GM19099 (cell line): ENCODE data around the gene UQCRC1.
A peak's percentile ranks its signal among the peaks of the same experiment; 100 is the strongest.

Experiments
- POLR2A ChIP-seq: IDR thresholded peaks from 3 replicates; pipeline ENCODE4 v1.6.1; 2011; ENCODE audit warnings: low read depth; ENCODE audit not compliant: insufficient read length; ENCODE audit errors: extremely low read depth

The UQCRC1 gene

DNA sequence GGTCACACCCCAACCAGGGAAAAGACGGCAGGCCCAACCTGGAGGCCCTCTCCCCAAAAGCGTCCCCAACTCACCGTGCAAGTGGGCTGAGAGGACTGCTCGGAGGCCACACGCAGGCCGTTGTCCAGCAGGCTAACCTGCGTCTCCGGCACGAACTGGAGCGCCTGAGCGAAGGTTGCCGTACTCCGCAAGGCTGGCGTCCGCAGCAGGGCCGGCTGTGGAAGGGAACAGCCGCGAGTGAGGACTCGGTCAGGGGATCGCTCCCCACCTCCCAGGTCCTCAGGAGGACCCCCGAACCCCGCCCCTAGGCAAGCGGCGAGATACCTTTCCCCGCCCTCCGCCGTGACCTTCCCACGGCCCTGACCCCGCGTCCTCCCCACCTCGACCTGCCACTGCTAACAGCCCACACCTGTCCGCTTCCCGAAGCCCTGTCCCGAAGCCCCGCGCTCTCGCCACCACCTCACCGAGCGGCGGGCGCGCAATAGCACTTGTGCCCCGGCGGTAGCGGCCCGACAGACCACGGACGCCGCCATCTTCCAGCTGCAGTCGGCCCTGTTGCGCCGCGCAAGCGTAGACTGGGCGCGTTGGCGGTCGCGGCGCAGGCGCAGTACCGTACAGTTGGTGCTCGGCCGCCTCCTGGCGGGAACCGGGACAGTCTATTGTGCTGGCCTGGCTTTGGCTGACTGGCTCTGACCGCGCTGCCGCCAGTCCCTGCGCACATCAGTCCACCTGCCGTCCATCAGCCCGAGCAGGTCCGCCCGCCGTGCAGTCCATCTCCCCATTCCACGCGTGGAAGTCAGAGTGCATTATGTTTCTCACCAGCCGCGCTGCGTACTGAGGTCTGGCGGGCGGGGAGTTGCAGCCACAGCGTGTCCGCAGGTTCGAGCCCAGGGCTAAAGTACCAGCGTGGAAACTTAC lies at the start of gene UQCRC1:
Gene UQCRC1, minus strand, starts transcription at position 559 of the 918 bp plus-strand sequence. Its CDS starts 26 bp downstream, at position 533.
- peak; percentile 96 for TF ChIP-seq POLR2A

DNA sequence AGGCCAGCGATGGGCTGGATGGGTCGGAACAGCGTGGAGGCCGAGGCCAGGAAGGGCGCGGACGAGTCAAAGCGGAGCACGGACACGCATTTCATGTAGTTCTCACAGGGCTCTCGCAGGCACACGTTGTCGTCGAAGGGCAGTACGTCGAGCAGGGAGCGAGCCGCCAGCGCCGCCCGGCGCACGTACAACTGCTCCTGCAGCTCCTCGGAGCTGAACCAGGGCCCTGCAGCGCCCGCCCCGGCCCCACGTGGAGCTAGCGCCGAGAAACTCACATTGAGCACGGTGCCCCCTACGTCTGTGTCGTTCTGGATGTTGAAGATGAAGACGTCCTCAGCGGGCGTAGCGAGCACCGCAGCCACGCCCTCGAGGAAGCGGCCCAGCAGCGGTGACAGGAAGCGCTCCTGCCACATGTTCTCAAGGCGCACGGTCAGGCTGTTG lies 47.4 kb upstream of the UQCRC1 start:
- no peak for TF ChIP-seq POLR2A

GRCh38 chr3:48656061-48656840 lies 46.8 kb upstream of the UQCRC1 start:
- TF ChIP-seq POLR2A = peak; percentile 44

GRCh38 chr3:48655606-48656005 lies 46.2 kb upstream of the UQCRC1 start:
- TF ChIP-seq POLR2A = no peak

- no peak for TF ChIP-seq POLR2A
Observed at GRCh38 chr3:48655063-48655462, 45.6 kb upstream of the UQCRC1 start.

DNA sequence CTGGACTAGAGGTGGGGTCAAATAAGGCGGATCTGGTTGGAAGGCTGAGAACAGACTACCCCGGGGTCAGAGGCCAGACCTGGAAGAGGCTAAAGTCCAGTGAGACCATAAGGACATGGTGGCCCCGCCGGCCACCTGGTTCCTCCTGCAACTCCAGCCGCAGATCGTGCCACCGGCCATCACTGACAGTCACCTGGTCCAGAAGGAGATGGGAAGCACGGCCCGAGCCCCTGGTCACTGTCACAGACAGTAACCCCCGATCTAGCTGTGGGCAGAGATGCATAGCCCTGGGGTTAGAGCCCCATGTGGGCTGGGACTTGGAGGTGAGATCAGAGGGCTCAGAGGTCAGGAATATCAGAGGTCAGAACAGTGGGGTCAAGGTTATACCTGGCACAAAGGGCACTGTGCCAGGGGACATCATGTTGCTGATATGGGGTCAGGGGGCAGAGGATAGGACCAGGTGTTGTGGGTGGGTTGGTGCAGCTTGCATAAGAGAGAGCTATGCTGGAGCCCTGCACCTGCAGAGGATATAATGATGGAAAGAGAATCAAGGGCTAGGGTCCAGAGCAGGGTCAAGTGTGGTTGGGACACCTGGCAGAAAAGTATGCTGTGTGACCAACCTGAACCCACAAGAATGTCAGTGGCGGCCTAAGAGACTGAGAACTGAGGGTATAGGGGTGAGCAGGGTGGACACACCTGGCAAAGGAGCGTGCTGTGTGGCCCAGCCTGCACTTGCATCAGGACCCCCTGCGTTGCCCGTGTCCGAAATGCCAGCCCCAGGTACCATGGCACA lies 43.7 kb upstream of the UQCRC1 start:
- no peak for TF ChIP-seq POLR2A

GRCh38 chr3:48651771-48652170 lies 42.3 kb upstream of the UQCRC1 start:
- TF ChIP-seq POLR2A = no peak

DNA sequence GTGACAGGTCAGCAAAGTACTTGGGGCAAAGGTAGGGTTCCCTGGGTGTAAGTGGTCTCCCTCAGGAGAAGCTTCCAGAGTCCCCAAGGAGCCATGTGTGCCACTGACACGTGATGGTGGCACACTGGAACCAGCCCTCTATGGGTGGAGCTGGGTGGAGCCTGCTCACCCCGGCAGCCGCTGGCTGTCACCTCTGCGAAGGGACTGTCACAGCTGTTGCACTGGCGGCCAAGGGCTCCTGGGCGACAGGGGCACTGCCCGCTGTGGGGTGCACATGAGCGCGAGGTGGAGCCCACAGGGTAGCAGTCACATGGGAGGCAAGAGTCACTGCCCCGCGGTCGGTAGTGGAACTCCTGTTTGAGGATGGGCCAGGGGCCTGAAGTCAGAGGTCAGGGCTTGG lies 41.3 kb upstream of the UQCRC1 start:
- no peak for TF ChIP-seq POLR2A

GRCh38 chr3:48648188-48648850 lies 38.9 kb upstream of the UQCRC1 start:
- TF ChIP-seq POLR2A = no peak

GRCh38 chr3:48647714-48648113 lies 38.3 kb upstream of the UQCRC1 start:
- TF ChIP-seq POLR2A = no peak

- TF ChIP-seq POLR2A = no peak
Observed at GRCh38 chr3:48644898-48645760, 35.7 kb upstream of the UQCRC1 start.

DNA sequence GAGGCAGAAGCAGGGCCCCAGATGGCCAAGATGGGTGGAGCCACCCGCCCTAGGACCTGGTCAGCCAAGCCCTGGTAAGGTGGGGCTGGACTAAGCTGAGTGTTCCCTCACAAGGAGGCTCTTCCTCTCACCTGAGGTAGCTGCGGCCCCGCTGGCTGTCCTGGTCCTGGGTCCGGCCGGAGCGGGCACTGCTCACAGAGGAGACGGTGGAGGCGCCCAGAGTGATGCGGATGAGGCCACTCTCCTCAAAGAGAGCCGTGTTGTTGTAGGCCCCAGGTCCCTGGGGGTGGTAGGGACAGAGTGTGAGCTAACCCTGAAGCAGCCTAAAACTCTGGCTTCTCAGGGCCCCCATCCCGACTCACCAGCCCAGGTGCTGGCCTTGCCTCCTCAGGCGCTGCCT lies 33.2 kb upstream of the UQCRC1 start:
- TF ChIP-seq POLR2A = no peak

- TF ChIP-seq POLR2A = no peak
Observed at GRCh38 chr3:48641396-48641795, 31.9 kb upstream of the UQCRC1 start.

- TF ChIP-seq POLR2A = no peak
Observed at GRCh38 chr3:48639944-48640606, 30.6 kb upstream of the UQCRC1 start.

- no peak for TF ChIP-seq POLR2A
Observed at GRCh38 chr3:48637305-48637704, 27.9 kb upstream of the UQCRC1 start.
